ENCODE data around the gene MYH9.

Gene MYH9

DNA sequence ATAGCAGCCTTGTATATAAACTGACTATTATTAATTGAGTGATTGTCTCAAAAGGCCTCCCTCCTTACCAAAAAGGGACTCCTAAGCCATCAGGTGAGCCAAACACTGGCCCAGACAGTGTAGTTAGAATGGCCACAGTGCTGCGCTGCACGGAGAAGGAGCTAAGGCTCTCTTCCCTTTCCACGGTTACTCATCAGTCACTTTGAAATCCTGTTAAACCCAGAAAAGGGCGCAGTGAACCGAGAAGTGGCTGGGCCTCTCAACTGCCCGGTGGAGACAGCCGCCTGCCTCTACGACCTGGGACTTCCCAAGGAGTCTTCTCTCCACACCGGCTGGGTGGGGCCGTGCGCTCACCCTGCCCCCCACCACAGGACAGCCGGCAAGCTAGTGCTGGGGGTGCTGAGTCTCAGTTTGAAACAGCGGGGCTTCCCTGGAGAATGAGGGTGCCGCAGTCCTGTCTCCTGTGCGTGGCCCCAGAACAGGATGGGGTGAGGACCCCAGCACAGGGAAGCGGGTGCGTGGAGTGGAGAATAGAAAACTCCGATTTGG lies 1.3 kb downstream of the MYH9 start:
- no peak for TF ChIP-seq ZFX (IDR thresholded peaks at IDR 0.05)
- TF ChIP-seq, protein P1, sequence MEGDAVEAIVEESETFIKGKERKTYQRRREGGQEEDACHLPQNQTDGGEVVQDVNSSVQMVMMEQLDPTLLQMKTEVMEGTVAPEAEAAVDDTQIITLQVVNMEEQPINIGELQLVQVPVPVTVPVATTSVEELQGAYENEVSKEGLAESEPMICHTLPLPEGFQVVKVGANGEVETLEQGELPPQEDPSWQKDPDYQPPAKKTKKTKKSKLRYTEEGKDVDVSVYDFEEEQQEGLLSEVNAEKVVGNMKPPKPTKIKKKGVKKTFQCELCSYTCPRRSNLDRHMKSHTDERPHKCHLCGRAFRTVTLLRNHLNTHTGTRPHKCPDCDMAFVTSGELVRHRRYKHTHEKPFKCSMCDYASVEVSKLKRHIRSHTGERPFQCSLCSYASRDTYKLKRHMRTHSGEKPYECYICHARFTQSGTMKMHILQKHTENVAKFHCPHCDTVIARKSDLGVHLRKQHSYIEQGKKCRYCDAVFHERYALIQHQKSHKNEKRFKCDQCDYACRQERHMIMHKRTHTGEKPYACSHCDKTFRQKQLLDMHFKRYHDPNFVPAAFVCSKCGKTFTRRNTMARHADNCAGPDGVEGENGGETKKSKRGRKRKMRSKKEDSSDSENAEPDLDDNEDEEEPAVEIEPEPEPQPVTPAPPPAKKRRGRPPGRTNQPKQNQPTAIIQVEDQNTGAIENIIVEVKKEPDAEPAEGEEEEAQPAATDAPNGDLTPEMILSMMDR (conservative IDR thresholded peaks at IDR 0.05), result no peak
- H3K27ac ChIP-seq, result peak overlapping the region; percentile 93

DNA sequence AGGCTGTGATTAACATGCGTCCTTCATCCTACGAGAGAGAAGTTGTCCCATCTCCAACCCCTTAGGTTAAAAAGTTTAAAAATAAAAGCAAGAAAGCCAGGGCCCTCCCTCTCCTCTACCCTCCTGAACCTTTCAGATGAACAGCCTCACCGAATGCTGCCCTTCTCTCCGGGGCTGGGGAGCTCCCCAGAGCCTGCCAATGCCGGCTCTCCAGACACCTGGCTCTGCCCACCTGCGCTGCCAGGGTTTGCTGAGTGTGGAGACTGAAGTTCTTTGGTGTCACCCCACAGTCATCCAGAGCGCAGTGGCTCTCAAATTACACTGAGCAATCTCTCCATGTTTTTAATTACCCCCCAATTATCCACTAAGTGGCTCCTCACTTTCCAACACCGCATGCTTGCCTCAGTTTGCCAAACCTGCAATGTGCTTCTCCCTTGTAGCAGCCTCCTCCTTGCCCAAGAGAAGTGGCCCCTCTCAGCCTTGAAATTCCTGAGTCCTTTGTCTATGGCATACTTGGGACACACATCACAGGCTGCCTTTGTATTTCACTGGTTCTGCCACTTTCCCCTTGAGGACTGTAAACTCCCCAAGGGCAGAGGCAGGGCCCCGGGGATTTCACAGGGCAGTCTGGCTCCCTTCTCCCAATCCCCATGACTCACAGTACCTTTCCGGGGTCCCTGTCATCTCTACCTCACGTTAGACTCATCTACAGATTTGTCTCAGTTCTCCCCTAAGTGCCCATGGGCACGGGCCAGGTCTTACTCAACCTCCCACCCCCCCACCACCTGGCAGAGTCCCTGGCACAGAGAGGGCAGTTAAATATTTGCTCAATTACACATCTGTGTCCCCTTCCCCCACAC lies 2.0 kb downstream of the MYH9 start:
- no peak for TF ChIP-seq ZFX (IDR thresholded peaks at IDR 0.05)
- TF ChIP-seq, protein P1 (conservative IDR thresholded peaks at IDR 0.05), result no peak
- H3K27ac ChIP-seq, result peak overlapping the region; percentile 93

DNA sequence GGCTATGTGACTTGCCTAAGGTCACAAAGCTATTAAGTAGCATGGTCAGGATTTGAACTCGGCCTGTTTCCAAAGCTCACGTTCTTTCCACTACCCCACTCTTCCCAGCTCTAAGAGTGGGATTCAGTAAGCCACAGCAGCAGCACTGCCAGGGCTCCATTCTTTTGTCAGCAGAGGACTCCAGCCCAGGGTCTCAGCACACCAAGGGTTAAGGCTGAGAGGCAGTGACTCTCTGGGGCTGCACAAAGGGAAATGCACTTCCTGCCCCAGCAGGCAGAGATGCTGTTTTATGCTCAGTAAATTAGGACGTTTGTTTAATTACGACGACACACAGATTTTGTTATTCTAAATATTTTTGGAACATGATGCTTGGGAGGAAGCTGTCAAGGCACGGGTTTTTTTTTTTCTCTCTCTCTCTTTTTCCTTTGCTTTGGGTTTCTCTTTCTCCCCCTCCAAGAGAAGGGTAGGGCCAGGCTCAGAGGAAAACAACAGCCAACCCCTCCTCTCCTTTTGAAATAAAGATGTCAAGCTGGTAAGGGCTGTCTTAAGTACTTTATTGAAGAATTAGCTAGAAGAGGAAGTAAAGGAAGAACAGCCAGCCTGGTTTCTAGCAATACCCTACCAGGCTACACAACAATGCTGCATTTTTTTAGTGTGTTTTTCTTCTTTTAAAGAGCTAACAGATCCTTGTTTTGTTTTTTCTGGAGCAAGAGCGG lies 2.8 kb downstream of the MYH9 start:
- no peak for TF ChIP-seq ZFX (IDR thresholded peaks at IDR 0.05)
- TF ChIP-seq, protein P1 (conservative IDR thresholded peaks at IDR 0.05), result no peak
- H3K27ac ChIP-seq, result peak overlapping the region; percentile 93

DNA sequence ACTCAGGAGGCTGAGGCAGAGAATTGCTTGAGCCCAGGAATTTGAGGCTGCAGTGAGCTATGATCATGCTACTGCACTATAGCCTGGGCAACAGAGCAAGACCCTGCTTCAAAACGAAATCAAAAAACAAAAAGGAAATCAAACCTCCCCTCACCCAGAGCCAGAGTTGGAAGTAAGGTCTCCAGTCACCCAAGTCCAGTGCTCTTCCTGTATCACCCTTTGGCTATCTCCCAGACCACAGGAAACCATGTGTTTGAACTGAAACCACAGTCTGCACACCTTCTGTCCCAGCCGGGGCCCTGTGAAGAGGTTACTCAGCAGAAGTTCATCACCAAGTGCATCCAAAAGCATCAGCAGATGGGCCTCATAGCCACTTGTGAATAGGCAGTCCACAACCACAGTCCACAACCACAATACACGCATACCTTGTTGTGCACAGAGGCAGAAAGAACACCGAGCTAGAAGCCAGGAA lies 4.6 kb downstream of the MYH9 start:
- H3K27ac ChIP-seq, result peak overlapping the region; percentile 21
- TF ChIP-seq ZFX (IDR thresholded peaks at IDR 0.05), result no peak
- TF ChIP-seq, protein P1 (conservative IDR thresholded peaks at IDR 0.05), result no peak

DNA sequence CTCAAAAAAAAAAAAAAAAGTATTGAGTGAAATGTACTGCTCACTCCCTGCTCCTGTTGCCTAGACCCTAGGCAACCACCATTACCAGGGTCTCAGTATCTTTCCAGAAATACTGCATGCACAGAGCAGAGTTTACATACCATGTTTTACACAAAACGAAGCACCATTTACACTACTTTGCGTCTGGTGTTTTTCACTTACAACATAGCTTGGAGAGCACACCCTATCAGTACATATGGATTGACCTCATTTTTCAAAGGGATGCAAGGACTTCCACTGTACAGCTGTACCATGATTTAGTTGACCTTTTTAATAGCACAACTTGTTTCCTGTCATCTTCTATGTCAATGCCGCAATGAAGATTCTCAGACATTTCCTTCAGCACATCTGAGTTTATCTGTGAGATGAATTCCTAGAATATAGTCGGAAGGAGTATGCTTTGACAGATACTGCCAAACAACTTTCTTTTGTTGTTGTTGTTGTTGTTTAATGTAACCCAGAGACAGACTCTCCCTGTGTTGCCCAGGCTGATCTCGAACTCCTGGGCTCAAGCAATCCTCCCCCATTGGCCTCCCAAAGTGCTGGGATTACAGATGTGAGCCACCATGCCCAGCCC lies 6.1 kb downstream of the MYH9 start:
- no peak overlapping the region for H3K27ac ChIP-seq
- TF ChIP-seq, protein P1 (conservative IDR thresholded peaks at IDR 0.05), result no peak
- TF ChIP-seq ZFX (IDR thresholded peaks at IDR 0.05), result no peak

DNA sequence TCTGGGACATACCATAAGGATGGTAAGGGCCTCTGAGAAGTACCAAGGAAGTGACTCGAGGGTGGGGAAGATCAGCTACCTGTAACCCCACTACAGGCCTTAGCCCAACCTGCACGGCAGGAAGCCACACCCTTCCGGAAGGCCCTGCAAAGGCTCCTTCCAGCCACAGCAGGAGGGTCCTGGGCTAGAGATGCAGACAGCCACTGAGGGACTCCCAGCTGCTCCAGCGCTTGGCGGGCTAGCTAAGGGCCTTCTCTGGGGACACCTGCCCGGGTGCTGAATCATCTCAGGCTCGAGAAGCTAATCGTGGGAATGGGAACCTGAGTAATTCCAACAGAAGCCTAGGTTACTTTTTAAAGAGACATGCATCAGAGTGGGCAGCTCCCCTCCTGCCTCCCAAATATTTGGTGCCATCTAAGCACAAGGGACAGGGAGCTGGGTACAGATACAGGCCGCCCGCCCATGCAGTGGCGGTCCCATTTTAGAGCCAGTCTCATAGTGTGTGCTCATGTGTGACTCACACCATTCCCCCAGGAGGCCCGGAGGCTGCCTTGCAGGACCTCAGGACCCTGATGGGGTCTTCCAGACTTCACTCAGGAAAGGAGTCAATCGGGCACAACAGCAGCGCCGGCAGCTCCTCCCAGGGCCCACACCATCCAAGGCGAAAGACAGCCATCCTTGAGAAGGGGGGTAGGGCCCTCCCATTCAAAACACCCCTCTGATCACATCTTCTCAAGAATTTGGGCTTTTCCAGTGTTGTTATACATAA lies 8.0 kb downstream of the MYH9 start:
- no peak overlapping the region for H3K27ac ChIP-seq

More for the DNA sequence above, 8.0 kb downstream of the MYH9 start:
- TF ChIP-seq, protein P1 (conservative IDR thresholded peaks at IDR 0.05), result no peak
- TF ChIP-seq ZFX (IDR thresholded peaks at IDR 0.05), result no peak
